ENCODE results near the gene UTS2B. TPM values are rescaled to one million over a fixed set of nuclear protein-coding genes. Genes with fewer than 3 reads are reported as not detected.

UTS2B gene
- polyA plus RNA-seq, 1 experiment: 1.2 TPM

GRCh38 chr3:191340966-191341365 lies 10.6 kb upstream of the UTS2B start:
- H3K27me3 ChIP-seq (ENCODE audit: control insufficient read depth, insufficient read depth, low read length): no peaks in the 10 kb centered on the region
- POLR2A ChIA-PET: no interaction called here
- TF ChIP-seq CTCF (IDR thresholded peaks at IDR 0.05; ENCODE audit: low read depth, low read length): no peak
- H3K9me3 ChIP-seq (ENCODE audit: control insufficient read depth, insufficient read depth, low read length): no peaks in the 10 kb centered on the region
- DNase-seq (ENCODE audit: low read depth, low spot score): no peak
- H3K4me3 ChIP-seq (ENCODE audit: low read depth, low read length): no peak overlapping the region
- H3K27ac ChIP-seq (ENCODE audit: low read depth, low read length): no peak overlapping the region
- CTCF ChIA-PET: interaction anchor here (0.8 to 1.0 kb wide), 2 partner anchors 11 to 15 kb away, joined by 3 read pairs; partner anchors contain the start of genes CCDC50 and UTS2B

GRCh38 chr3:191340351-191340750 lies 10.0 kb upstream of the UTS2B start:
- no peaks in the 10 kb centered on the region for H3K9me3 ChIP-seq (ENCODE audit: control insufficient read depth, insufficient read depth, low read length)
- DNase-seq (ENCODE audit: low read depth, low spot score): no peak
- CTCF ChIA-PET: no interaction called here
- H3K27ac ChIP-seq (ENCODE audit: low read depth, low read length): no peak overlapping the region
- POLR2A ChIA-PET: no interaction called here
- H3K4me3 ChIP-seq (ENCODE audit: low read depth, low read length): no peak overlapping the region
- H3K27me3 ChIP-seq (ENCODE audit: control insufficient read depth, insufficient read depth, low read length): no peaks in the 10 kb centered on the region
- TF ChIP-seq CTCF (IDR thresholded peaks at IDR 0.05; ENCODE audit: low read depth, low read length): no peak

GRCh38 chr3:191339316-191339917 lies 9.1 kb upstream of the UTS2B start:
- CTCF ChIA-PET: interaction anchor here (1.0 kb wide), 1 partner anchor 13 kb away, joined by 3 read pairs; no protein-coding TSS in a partner anchor
- TF ChIP-seq CTCF (IDR thresholded peaks at IDR 0.05; ENCODE audit: low read depth, low read length): no peak
- Histone ChIP-seq H3K4me3 (ENCODE audit: low read depth, low read length) (no peak overlapping the region), H3K27me3 (ENCODE audit: control insufficient read depth, insufficient read depth, low read length) (no peaks in the 10 kb centered on the region), H3K27ac (ENCODE audit: low read depth, low read length) (no peak overlapping the region), H3K9me3 (ENCODE audit: control insufficient read depth, insufficient read depth, low read length) (no peaks in the 10 kb centered on the region)
- POLR2A ChIA-PET: no interaction called here
- DNase-seq (ENCODE audit: low read depth, low spot score): no peak

GRCh38 chr3:191338177-191338488 lies 7.8 kb upstream of the UTS2B start:
- H3K27ac ChIP-seq (ENCODE audit: low read depth, low read length): peak overlapping the region; percentile 62
- ChIA-PET POLR2A (no interaction called here), CTCF (no interaction called here)
- H3K9me3 ChIP-seq (ENCODE audit: control insufficient read depth, insufficient read depth, low read length): no peaks in the 10 kb centered on the region
- no peak for TF ChIP-seq CTCF (IDR thresholded peaks at IDR 0.05; ENCODE audit: low read depth, low read length)
- no peaks in the 10 kb centered on the region for H3K27me3 ChIP-seq (ENCODE audit: control insufficient read depth, insufficient read depth, low read length)
- no peak overlapping the region for H3K4me3 ChIP-seq (ENCODE audit: low read depth, low read length)
- no peak for DNase-seq (ENCODE audit: low read depth, low spot score)

- CTCF ChIA-PET: interaction anchor here (0.6 kb wide), 1 partner anchor 39 kb away, joined by 4 read pairs; no protein-coding TSS in a partner anchor
- Histone ChIP-seq H3K27me3 (ENCODE audit: control insufficient read depth, insufficient read depth, low read length) (no peaks in the 10 kb centered on the region), H3K9me3 (ENCODE audit: control insufficient read depth, insufficient read depth, low read length) (no peaks in the 10 kb centered on the region), H3K4me3 (ENCODE audit: low read depth, low read length) (no peak overlapping the region), H3K27ac (ENCODE audit: low read depth, low read length) (no peak overlapping the region)
- no peak for DNase-seq (ENCODE audit: low read depth, low spot score)
- POLR2A ChIA-PET: no interaction called here
- no peak for TF ChIP-seq CTCF (IDR thresholded peaks at IDR 0.05; ENCODE audit: low read depth, low read length)
These were observed 6.5 kb upstream of the UTS2B start for GRCh38 chr3:191336833-191337232.
